LNCAP (cell line): ENCODE measurements around the gene ASXL3.

Source experiments
- CTCF ChIP-seq: fragments of 450-650 bp; IDR thresholded peaks from 2 replicates; pipeline ENCODE4 v1.5.1; 2017; ENCODE audit warnings: mild to moderate bottlenecking

The ASXL3 gene

GRCh38 chr18:33575451-33575850, 2.6 kb upstream of the ASXL3 start:
- no peak for TF ChIP-seq CTCF

- TF ChIP-seq CTCF: no peak
Measured at GRCh38 chr18:33576999-33577646, 896 bp upstream of the ASXL3 start.

- no peak for TF ChIP-seq CTCF
Measured at GRCh38 chr18:33578518-33579348, 714 bp downstream of the ASXL3 start.

- TF ChIP-seq CTCF: no peak
Measured at GRCh38 chr18:33579349-33580215, 1.6 kb downstream of the ASXL3 start.

GRCh38 chr18:33580546-33580945, 2.5 kb downstream of the ASXL3 start:
- TF ChIP-seq CTCF: no peak

GRCh38 chr18:33581856-33582255, 3.8 kb downstream of the ASXL3 start:
- TF ChIP-seq CTCF: no peak

GRCh38 chr18:33583901-33584300, 5.9 kb downstream of the ASXL3 start:
- TF ChIP-seq CTCF: no peak
